Measurements from ENCODE around the gene KCNAB1.

The KCNAB1 gene

DNA sequence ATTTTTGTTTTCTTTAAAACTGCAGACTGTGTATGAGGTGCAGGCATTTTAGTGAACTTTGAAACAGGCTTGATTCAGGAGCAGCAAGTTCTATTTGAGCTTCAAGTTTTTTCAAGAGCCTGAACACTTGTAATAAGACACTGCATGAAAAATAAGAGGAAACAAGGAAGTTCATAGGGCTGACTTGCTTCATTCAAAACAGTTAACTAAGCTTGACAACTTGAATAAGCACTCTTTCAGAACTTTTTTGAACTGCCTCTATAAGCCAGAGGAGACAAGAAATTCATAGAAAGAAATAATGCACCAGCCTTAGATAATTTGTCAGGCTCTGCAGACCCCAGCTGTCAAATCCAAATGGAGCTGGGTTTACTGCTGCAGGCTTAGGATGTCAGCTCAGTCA, 304.4 kb downstream of the KCNAB1 start:
- no peak for DNase-seq

- no peak for DNase-seq
Observed at GRCh38 chr3:156425651-156426050, 305.3 kb downstream of the KCNAB1 start.

DNA sequence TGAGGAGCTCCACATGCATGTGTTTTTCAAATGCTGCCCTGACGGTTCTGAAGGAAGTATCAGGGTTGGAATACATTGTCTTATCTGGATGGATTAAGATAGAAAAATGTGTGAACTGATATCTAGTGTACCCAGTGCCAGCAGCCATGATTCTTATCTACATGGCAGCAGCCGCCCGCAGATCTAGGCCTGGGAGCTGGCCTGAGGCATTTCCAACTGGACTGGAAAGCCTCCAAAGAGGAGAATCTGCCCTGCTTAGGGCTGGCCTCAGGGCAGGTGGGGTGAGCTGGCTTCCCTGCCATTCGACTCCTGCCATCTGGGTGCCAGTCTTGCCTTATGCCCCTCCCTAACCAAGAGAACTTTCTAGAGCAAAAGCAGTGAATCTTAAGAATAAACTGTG, 308.7 kb downstream of the KCNAB1 start:
- no peak for DNase-seq

DNA sequence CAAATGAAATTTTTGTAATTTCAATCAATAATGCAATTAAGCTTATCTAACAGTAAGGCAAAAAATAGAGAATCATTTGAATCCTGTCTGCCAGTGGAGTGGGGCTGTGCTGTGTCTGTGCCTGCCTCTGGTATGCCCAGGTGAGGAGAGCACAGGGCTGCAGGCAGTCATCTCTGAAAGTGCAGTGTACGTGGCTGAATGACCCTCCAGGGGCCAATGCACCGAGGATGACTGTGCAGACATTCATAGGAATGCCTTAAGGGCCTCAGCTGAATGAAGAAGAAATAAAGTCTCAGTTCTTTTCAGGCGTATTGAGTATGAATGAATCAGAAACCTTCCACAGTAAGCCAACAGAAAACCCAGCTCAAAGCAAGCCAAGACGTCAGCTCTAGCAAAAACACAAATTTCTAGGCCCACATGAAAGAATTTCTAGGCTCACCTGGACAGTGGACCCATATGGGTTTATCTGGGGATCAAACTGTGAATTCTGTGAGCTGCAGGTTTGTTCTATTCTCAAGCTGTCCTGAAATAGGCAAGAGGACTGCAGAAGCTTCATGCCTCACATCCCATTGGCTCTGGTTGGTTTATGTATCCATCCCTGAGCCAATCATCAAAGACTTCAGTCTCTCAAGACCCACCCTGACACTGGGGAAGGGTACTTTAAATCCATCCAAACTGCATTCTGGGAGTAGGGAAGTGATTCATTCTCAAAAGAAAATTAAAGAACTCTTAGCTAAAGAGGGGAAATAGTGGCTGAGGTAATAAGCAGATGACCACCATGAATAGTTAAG, 311.2 kb downstream of the KCNAB1 start:
- DNase-seq, result no peak

GRCh38 chr3:156432563-156432962, 312.2 kb downstream of the KCNAB1 start:
- no peak for DNase-seq

DNA sequence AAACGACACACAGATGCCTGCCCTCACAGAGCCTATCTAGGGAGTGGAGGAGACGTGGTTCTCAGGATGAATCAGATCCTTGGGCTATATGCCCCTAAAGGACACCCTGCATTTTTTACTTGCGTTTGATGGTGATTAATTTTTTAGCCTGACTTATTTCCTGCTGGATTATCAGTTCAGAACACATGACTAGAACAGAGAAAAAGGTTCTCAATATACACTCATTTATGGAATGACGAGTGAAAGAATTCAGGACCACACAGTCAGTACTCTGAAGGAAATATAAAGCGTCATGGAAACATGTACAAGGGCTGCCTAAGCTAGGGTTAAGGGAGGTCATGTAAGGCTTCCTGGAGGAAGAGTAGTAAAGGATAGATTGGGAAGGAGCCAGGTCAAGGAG, 312.8 kb downstream of the KCNAB1 start:
- DNase-seq, result peak; percentile 98

- DNase-seq, result peak; percentile 87
Observed at GRCh38 chr3:156433910-156434309, 313.5 kb downstream of the KCNAB1 start.

DNA sequence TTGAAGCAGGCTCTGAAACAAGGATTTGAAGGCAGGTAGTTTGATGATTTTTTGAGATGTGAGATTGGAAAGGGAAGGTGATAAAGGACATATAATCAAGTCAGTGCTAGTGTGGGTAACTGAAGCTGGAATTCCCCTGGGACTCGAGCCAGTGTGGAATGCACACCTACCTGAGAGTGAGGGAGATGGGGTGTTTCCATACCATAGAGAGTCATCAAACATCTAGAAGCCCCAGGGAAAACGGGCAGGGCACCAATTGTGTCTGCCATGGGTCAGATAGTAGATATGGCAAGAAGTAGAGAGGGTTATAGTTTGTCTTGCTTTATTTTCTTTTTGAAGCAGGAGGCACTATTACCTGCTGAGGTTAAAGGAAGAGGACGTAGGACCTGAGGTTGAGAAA, 314.5 kb downstream of the KCNAB1 start:
- DNase-seq, result no peak

DNA sequence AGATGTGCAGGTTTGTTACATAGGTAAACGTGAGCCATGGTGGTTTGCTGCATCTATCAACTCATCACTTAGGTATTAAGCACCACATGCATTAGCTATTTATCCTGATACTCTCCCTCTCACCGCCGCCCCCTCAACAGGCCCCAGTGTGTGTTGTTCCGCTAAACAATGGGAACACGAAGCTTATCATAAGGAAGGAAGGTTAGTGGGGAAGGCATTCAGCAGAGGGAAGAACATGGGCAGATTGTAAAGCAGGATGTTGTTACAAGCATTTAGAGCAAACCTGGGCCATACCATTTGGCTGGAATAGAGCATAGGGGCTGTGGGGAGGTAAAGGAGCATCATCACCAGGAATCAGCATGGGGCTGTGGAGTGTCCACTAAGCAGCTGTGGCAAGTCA, 322.7 kb downstream of the KCNAB1 start:
- no peak for DNase-seq

DNA sequence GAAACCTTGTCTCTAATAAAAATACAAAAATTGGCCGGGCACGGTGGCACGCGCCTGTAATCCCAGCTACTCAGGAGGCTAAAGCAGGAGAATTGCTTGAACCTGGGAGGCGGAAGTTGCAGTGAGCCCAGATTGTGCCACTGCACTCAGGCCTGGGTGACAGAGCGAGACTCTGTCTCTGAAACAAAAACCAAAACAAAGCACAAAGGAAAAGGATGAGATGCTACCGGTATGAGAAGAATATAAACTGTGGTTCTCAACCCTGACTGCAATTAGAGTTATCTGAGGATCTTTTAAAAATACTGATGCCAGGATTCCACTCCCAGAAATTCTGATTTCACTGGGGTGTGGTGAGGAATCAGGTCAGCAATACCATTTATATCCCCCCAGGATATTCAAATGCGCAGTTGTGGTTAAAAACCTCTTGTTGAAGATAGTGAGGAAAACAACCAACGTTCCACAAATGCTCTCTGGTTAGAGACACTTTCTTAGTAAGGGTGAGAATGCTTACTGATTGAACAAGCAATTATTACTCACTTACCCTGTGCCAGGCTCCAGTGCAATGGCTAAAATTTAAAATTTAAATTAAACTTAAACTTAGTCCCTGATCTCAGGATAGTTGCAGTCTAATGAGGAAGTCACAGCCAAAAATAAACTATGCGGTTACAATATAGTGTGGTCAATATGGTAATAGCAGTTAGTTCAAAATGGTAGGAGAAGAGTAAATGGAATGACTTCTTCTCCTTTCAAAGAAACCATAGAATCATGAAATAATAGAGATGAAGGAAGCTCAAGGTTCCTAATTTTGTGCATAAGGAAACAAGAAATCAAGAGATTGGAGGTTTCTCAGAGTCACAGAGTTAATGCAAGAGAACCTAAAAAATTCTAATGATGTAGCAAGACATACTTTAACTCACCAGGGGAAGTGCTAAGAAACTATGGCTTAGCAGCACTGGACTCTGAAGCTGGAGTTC, 325.0 kb downstream of the KCNAB1 start:
- no peak for DNase-seq

DNA sequence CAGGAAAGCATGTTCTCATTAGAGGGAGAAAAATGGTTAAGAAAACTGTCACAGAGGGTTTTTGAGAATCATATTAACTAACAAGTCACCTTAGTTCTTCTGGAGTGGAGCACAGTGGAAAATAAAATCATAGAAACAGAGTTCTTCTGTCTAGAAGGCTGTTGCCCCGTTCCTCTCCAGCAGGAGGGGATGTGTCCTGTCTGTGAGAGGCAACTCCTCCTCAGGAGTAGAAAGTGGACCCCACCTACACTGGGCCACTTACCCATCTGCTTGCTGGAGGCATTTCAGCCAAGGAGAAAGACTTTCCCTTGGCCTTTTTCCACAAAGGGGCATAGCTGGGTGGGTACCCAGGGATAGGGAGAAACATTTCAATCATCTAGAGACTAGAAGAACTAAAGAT, 327.9 kb downstream of the KCNAB1 start:
- DNase-seq, result peak; percentile 46

GRCh38 chr3:156449710-156450574, 329.6 kb downstream of the KCNAB1 start:
- DNase-seq, result peak; percentile 56

GRCh38 chr3:156455839-156456238, 335.5 kb downstream of the KCNAB1 start:
- peak; percentile 6 for DNase-seq

- DNase-seq, result no peak
Observed at GRCh38 chr3:156456771-156457224, 336.4 kb downstream of the KCNAB1 start.

- DNase-seq, result no peak
Observed at GRCh38 chr3:156459434-156459833, 339.1 kb downstream of the KCNAB1 start.

DNA sequence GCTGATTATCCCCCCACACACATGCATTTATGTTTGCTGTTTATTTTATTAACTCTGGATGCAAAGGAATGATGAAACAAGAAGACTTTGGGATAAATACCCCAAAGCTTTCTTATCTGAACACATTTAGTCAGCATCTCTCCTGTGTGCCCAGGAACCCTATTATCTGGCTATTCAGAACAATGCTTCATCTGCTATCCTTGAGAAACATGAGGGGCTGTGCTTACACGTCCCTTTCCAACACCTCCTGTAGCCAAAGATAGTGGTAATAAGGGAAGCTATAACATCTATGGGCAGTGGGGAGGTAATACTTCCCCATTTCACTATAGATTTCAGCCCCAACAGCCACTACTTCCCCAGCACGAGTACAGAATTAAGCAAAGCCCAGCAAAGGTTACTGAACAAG, 339.8 kb downstream of the KCNAB1 start:
- no peak for DNase-seq

DNA sequence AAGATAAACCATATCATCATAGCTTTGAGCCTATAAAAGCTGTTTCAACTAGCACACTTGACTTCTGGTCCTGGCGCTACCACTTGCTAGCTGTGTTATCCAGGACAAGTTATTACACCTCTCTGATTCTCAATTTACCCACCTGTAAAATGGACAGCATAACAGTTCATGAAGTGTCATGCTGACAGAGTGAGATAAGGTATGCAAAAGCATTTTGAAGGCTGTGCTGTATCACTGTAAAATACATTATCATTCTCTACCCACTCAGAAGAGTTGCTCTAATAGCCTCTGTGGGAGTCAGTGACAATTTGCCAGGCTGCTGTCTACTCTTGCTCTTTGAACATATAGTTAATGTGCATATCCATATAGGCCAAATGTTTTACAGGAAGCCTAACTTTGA, 341.5 kb downstream of the KCNAB1 start:
- DNase-seq, result no peak

- DNase-seq, result no peak
Observed at GRCh38 chr3:156463123-156463522, 342.7 kb downstream of the KCNAB1 start.

GRCh38 chr3:156465194-156465593, 344.8 kb downstream of the KCNAB1 start:
- no peak for DNase-seq

DNA sequence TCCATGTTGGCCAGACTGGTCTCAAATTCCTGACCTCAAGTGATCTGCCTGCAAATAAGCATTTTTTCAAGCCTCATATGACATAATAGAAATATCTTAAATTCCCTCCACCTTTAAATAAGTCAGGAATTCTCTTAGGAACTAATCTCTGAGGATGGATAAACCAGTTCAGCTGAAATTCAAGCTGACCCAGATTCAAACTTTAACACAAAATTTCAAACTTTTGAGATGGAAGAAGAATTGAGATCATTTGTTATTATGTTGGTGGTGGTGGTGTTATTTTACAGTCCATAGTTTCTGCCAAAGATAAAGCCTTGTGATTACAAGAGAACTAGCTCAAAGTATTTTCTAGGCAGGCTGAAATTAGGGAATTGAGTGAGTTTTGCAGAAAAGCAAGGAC, 349.1 kb downstream of the KCNAB1 start:
- no peak for DNase-seq

GRCh38 chr3:156471431-156471830, 351.1 kb downstream of the KCNAB1 start:
- DNase-seq, result no peak

DNA sequence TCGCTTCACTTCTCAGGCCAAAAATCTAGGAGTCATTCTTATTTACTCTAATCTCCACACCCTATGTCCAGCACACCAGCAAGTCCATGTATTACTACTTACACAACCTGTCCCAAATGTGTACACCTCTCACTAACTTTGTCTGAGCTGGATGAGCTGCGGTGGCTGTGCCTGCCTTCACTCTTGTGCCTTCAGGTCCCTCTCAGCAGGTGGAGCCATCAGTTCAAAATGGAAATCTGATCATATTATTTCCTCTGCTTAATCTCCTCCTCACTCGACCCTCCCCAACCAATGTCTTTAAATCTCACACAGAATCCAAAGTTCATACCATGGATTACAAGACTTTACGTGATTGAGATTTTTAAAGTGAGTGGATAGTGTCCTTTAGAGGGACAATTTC, 351.8 kb downstream of the KCNAB1 start:
- no peak for DNase-seq

- DNase-seq, result no peak
Observed at GRCh38 chr3:156472684-156473083, 352.3 kb downstream of the KCNAB1 start.

Data from HCEC 1CT (cell line).